A673 (cell line): Measurements from ENCODE around the gene PVALB.

Experiments
- EZH2 ChIP-seq: fragments of 200-600 bp; sonication (generic); IDR thresholded peaks from 2 replicates; pipeline ENCODE4 v1.6.1; 2017; ENCODE audit warnings: borderline replicate concordance, low read depth, mild to moderate bottlenecking, mixed read lengths, antibody characterized with exemption, low read length; ENCODE audit not compliant: poor library complexity, severe bottlenecking
- TF ChIP-seq, protein P1 (sequence below): fragments of 300-800, 200-600 bp; sonication (generic); conservative IDR thresholded peaks from 2 replicates; pipeline ENCODE4 v1.5.1; 2017; ENCODE audit warnings: low read depth, mild to moderate bottlenecking, antibody characterized with exemption, low read length, moderate library complexity, mixed read lengths

DNA sequence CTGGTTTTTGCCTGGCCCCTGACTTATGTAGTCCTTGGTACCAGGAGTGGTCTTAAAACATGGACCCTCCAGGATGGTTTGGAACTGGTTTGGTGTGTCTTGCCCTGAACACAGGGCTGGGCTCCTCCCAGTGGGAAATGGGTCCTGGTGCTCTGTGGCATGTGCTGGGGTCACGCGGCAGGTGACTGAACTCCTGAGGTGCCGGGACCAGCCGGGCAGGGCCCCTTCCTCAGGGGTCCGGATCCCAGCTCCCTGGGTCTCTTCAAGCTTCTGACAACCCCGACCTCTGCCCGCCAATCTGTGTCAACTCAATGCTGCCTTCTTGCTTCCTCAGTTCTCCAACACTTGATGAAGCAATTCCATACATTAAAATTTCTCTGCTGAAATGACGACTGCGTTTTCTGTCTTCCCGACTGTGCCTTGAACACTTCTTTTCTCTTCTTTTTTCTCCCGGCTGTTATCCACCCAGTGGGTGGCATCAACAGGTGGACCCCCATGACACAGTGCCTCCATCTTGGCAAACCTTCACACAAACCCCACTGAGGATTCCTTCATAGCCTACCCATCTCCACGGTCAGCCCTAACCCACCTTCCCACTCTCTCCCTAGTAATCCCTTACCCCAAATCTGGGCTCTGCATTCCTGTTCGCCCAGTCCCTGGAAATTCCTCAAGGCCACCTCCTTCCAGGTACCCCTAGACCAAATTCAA is 45.3 kb downstream of the PVALB start:
- TF ChIP-seq, protein P1, sequence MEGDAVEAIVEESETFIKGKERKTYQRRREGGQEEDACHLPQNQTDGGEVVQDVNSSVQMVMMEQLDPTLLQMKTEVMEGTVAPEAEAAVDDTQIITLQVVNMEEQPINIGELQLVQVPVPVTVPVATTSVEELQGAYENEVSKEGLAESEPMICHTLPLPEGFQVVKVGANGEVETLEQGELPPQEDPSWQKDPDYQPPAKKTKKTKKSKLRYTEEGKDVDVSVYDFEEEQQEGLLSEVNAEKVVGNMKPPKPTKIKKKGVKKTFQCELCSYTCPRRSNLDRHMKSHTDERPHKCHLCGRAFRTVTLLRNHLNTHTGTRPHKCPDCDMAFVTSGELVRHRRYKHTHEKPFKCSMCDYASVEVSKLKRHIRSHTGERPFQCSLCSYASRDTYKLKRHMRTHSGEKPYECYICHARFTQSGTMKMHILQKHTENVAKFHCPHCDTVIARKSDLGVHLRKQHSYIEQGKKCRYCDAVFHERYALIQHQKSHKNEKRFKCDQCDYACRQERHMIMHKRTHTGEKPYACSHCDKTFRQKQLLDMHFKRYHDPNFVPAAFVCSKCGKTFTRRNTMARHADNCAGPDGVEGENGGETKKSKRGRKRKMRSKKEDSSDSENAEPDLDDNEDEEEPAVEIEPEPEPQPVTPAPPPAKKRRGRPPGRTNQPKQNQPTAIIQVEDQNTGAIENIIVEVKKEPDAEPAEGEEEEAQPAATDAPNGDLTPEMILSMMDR, result no peak
- no peak for TF ChIP-seq EZH2
